NCI-H748 (cell line): ENCODE data around the gene DENND4C.
"Not testable (repeated sequence)": the region's sequence is repeated elsewhere in the genome, so short reads cannot be mapped to it uniquely, and the experiment has no call there.

Experiments
- DNase-seq: peaks from one replicate; lab custom pipeline; 2025; ENCODE audit not compliant: unreplicated experiment; lab: John Stamatoyannopoulos, UW

Gene DENND4C

GRCh38 chr9:19223724-19224123, 6.8 kb upstream of the DENND4C start:
- no peak for DNase-seq

- no peak for DNase-seq
These were observed 5.9 kb upstream of the DENND4C start for GRCh38 chr9:19224563-19224962.

- DNase-seq, result peak; percentile 89
These were observed 718 bp upstream of the DENND4C start for GRCh38 chr9:19229595-19230354.

- DNase-seq, result peak; percentile 57
These were observed 822 bp downstream of the DENND4C start for GRCh38 chr9:19231126-19231903.

GRCh38 chr9:19231904-19232822, 1.7 kb downstream of the DENND4C start:
- DNase-seq, result no peak

- no peak for DNase-seq
These were observed 2.3 kb downstream of the DENND4C start for GRCh38 chr9:19232823-19233194.

- no peak for DNase-seq
These were observed 2.9 kb downstream of the DENND4C start for GRCh38 chr9:19233344-19233743.

GRCh38 chr9:19239955-19240354, 9.5 kb downstream of the DENND4C start:
- no peak for DNase-seq

- no peak for DNase-seq
These were observed 11.2 kb downstream of the DENND4C start for GRCh38 chr9:19241728-19242127.

GRCh38 chr9:19243366-19244033, 13.0 kb downstream of the DENND4C start:
- no peak for DNase-seq

- no peak for DNase-seq
These were observed 16.4 kb downstream of the DENND4C start for GRCh38 chr9:19246891-19247290.

GRCh38 chr9:19247420-19247819, 16.9 kb downstream of the DENND4C start:
- DNase-seq, result no peak

- DNase-seq, result not testable (repeated sequence)
These were observed 19.9 kb downstream of the DENND4C start for GRCh38 chr9:19250346-19250745.

GRCh38 chr9:19251203-19251602, 20.7 kb downstream of the DENND4C start:
- not testable (repeated sequence) for DNase-seq

GRCh38 chr9:19251622-19252021, 21.1 kb downstream of the DENND4C start:
- not testable (repeated sequence) for DNase-seq

GRCh38 chr9:19252174-19252884, 21.8 kb downstream of the DENND4C start:
- no peak for DNase-seq

GRCh38 chr9:19252885-19253219, 22.4 kb downstream of the DENND4C start:
- DNase-seq, result no peak

GRCh38 chr9:19255112-19255511, 24.6 kb downstream of the DENND4C start:
- no peak for DNase-seq

- DNase-seq, result no peak
These were observed 25.3 kb downstream of the DENND4C start for GRCh38 chr9:19255821-19256220.

- DNase-seq, result not testable (repeated sequence)
These were observed 29.3 kb downstream of the DENND4C start for GRCh38 chr9:19259665-19260255.
